PC-9 (cell line): Measurements from ENCODE around the gene INTS11.

ENCODE experiments used
- CTCF ChIP-seq: fragments of 200-600 bp; sonication (generic); conservative IDR thresholded peaks from 2 replicates; pipeline ENCODE4 v1.6.1; 2017; ENCODE audit warnings: mixed run types, antibody characterized with exemption, mild to moderate bottlenecking, moderate library complexity
- EZH2 ChIP-seq: fragments of 200-600 bp; sonication (generic); IDR thresholded peaks from 2 replicates; pipeline ENCODE4 v1.8.0; 2017; ENCODE audit warnings: antibody characterized with exemption, low read depth

DNA sequence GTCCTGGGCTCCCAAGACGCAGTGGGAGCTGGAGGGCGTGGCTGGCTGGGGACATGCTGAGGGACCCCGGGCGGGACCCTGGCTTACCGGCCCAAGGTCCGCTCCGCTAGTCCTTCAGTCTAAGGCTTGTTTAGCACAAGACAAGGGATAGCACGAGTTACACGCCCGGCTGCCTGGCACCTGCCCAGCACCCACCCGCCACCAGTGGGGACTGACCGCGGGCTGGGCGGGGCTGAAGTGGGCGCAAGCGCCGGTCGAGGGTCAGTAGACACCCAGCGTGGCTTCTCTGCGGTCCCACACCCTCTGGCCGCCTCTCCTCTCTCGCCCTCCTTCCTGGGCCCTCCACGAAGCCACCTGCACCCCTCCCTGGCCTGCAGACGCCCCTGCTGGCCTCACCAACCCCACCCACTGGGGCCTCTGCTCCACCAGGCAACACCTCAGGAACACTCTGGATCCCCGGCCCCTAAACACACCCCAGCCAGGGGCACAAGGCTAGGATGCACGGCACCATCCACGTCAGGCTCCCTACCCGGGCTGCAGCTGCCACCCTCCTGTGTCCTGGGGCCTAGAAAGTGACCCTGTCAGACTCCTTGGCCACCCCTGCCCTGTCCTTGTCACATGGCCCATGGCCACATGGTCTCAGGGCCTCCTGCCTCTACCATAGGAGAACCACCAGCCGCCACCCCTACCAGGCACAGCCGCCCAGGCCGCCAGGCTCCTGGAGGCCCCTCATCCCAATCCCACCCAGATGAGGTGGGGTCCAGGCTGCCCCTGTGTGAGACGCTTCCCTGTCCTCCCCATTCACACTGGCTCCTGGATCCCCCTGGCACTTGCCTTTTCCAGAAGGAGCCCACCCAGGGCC, 12.7 kb upstream of the INTS11 start:
- TF ChIP-seq CTCF = no peak
- TF ChIP-seq EZH2 = no peak
